HG03025 (cell line): ENCODE measurements around the gene GRIK5.
"Not testable (repeated sequence)": the region's sequence is repeated elsewhere in the genome, so short reads cannot be mapped to it uniquely, and the experiment has no call there.

Experiments used
- ATAC-seq: cut with Tn5 transposase; IDR thresholded peaks from one replicate; pipeline ENCODE4 v1.9.1; 2021; ENCODE audit warnings: mild to moderate bottlenecking, moderate library complexity; ENCODE audit not compliant: unreplicated experiment, low FRiP score

Gene GRIK5

DNA sequence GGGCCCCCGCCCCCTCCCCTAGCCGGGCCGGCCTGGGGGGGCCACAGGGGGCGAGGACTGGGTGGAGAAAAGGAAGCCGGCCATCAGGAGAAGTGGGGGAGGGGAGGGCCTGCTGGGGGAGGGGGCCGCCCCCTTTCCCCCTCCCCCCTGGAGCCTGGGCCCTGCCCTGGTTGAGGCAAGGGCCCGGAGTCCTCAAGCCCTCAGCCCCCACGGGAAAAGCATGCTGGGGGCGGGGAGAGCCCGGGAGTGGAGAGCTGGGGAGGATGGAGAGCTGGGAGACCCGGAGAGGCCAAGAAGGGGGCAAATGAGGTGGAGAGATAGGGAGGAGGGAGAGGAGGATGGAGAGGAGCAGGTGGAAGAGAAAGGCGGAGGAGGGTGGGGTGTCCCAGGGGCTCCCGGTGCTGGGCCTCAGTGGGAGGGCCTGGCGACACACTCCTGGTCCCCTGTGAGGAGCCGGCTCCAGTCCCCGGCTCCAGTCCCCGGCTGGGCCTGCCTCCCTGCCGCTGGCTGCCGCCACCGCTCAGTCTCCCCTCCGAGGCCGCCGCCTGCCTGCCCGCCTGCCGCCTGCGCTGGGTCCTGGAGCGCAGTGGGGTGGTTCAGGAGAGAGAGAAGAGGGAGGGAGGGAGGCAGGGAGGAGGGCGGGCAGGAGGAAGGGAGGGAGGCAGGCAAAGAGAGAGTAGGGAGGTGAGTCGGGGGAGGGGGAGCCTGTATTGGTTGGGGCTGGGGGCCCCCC lies at the start of gene GRIK5:
Gene GRIK5 (minus strand): TSS at position 588 of the 733 bp plus-strand sequence. CDS start 4,436 bp downstream, outside the sequence.
- ATAC-seq, result no peak

DNA sequence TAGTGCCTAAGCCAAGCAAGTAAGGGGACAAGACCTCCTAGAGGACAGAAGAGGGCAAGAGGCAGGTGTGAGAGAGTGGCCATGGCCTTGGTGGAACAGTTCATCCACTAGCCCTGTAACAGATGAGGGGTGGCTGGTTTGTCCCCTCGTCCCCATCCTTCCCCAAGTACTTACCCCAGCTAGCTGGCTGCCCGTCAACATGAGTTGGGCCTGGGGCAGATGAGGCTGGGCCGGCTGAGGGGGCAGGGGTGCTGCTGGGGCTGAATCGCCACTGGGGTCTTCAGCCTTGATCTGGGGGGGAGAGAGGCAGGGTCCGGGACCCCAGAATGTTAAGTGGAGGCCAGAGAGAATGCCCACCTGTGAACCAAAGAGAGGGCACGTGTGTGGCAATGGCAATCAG lies 47.1 kb upstream of the GRIK5 start:
- ATAC-seq, result no peak

DNA sequence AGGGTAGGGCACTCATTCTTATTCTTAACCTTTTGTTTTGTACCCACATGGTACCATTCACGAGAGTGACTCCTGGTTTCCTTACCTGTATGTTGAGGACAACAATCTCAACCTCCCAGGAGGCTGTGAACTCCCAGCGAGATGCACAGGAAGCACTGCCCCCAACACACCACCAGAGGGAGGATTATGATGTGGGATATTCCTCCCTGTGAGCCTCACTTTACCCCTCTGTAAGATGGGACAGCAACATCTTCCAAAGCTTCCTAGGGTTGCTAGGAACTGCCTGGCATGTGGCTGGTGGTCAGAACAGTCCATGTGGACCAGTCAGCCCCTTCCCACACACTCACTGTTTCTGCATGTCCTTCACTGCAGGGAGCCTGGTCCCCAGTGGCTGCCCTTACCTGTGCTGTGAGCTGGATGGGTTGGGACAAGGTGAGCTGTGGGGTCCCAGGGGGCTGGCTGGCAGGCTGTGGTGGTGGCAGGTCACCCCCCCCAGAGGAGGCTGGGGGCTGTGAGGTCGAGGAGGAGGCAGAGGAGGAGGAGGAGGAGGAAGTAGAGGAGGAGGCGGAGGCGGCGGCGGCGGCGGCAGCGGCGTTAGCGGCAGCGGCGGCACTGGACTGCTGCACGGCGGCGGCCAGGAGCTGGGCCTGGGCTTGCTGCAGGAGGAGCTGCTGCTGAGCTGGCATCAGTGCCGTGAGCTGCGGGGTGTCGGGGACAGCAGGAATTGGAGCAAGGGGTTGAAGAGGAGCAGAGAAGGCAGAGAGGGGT lies 46.5 kb upstream of the GRIK5 start:
- no peak for ATAC-seq

DNA sequence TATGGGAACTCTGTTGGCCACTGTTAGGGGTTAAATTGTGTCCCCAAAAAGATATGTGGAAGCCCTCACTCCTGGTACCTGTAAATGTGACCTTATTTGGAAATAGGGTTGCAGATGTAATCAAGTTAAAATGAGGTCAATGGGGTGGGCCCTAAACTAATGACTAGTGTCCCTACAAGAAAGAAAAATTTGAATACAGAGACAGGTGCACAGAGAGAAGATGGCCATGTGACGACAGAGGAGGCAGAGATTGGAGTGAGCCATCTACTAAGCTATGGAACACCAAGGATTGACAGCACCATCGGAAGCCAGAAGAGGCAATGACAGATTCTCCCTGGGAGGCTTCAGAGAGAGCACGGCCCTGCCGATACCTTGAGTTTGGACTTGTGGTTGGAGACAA lies 45.7 kb upstream of the GRIK5 start:
- no peak for ATAC-seq

GRCh38 chr19:42115219-42115618 lies 45.2 kb upstream of the GRIK5 start:
- ATAC-seq, result no peak

DNA sequence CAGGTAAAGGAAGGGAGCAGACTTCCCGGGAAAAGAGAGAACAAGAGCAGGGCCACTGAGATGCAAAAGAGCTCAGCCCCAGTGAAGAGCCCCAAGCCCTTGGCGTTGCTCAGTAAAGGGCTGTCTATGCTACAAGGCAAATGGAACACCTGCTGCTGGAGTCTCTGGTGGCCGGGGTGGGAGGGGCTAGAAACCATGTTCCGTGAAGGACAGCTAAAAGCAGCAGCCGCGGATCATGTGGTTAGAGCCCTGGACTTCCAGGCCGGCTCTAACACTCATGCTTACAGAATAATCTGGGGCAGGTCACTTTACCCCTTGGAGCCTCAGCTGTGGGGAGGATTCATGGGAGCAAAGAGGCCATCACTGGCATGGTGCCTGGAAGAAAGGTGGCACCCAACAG lies 44.4 kb upstream of the GRIK5 start:
- ATAC-seq, result no peak

GRCh38 chr19:42113641-42114348 lies 43.8 kb upstream of the GRIK5 start:
- no peak for ATAC-seq

GRCh38 chr19:42111811-42112210 lies 41.8 kb upstream of the GRIK5 start:
- no peak for ATAC-seq

DNA sequence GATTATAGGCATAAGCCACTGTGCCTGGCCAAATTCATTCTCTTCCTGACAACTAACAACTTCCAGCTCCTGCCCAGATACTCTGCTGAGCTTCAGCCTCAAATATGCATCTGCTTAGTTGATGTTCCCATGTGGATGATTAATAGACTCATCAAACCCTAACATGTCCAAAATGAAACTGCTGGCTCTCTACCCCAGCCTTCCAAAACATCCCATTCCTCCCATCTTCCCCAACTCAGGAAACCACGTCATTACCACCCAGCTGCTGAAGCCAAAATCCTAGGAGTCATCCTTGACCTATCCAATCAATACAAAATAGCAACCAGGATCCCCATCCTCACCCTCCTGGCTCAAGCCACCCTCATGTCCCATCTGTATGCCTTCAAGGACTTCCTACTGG lies 41.4 kb upstream of the GRIK5 start:
- ATAC-seq, result no peak

DNA sequence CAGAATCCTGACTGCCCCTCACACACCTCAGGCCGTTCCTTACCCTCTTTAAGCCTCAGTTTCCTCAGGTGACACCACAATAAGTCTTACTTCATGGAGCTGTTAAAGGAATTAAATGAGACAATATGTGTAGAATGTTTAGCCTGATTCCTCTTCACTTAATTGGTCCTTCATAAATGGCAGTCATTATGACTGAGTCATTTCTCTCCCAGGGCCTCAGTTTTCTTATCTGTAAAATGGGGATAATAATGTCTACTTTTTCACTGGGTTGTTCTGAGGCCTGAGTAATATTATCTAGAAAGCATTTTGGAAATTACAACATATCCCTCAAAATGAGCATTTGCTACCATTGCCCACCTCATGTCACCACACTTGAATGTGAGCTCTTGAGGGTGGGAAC lies 40.7 kb upstream of the GRIK5 start:
- no peak for ATAC-seq

GRCh38 chr19:42109896-42110295 lies 39.9 kb upstream of the GRIK5 start:
- no peak for ATAC-seq

GRCh38 chr19:42108527-42109389 lies 38.8 kb upstream of the GRIK5 start:
- no peak for ATAC-seq

- ATAC-seq, result no peak
Observed at GRCh38 chr19:42105368-42105767, 35.4 kb upstream of the GRIK5 start.

DNA sequence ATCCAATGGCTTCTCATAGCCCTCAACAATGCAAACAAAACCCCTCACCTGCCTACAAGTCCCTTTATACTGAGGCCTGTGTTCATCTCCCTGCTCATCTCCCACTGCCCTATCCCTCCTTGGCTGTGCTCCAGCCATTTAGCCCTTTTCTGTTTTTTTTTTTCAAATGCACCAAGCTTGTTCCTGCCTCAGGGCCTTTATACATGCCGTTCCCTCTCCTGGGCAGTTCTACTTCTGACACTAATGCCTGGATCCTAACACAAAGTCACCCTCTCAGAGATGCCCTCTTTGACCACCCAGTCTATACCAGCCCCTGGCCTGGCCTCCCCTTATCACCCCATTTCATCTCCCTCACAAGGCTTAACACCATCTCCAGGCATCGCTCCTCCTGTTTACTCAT lies 32.9 kb upstream of the GRIK5 start:
- no peak for ATAC-seq

- ATAC-seq, result not testable (repeated sequence)
Observed at GRCh38 chr19:42100241-42100640, 30.2 kb upstream of the GRIK5 start.

- no peak for ATAC-seq
Observed at GRCh38 chr19:42099336-42099925, 29.4 kb upstream of the GRIK5 start.

GRCh38 chr19:42098781-42099180 lies 28.8 kb upstream of the GRIK5 start:
- no peak for ATAC-seq

- no peak for ATAC-seq
Observed at GRCh38 chr19:42097461-42097860, 27.5 kb upstream of the GRIK5 start.

DNA sequence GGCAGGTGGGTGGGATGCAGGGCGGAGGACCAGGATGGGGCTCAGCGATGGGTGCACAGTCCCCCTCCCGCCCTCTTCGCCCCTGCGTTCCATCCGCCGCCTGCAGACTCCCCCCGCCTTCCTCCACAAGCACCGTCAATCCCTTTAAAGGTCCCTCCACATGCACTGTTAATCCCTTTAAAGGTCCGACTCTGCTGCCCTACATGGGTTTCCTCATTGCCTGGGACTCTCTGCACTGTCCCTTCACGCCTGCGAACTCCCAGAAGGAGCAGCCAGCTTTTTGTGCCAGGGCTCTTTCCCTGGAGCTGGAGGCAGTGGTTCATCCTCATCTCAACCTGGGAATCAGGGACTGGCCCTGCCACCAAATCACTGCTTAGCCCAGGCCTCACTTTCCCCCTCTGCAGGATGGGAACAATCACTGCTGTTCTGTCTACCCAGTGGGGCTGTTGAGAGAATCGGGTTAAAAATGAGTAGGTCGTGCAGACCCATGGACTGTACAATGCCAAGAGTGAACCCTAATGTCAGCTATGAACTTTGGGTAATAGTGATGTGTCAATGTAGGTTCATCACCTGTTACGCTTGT lies 26.3 kb upstream of the GRIK5 start:
- ATAC-seq, result no peak

DNA sequence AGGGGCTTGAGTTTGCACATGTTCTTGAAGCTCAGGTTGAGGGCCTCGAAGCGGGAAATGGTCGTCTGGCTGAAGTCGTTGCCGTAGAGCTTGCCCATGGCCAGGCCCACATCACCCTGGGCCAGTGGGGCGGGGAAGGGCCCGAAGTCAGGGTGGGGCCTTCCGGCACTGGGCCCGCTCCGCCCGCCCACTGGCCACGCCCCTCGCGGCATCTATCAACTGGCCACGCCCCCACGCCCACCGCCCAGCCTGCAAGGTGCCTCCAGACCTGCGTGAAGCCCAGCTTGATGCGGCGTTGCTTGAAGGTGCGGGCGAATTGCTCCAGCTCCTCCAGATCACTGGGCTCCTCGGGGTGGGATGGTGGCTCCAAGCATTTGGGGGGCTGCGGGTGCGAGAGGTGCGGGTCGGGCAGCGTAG lies 25.8 kb upstream of the GRIK5 start:
- no peak for ATAC-seq
